ENCODE results near the gene TIPRL.

Gene TIPRL

DNA sequence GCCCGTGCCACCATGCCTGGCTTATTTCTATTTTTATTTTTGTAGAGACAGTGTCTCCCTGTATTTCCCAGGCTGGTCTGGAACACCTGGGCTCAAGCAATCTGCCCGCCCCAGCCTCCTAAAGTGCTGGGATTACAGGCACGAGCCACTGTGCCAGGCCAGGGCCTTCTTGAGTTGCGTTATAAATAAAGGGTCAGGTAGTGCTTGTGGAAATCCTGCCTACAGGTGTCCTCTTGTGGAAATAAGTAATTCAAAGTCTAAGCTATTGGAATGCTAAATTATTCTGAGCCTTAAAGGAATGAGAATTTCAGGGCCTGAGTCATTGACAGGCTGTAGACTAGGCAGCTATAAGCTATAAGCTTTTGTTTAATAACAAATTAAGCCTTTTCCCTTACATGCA lies 38.9 kb downstream of the TIPRL start:
- no peak for DNase-seq

GRCh38 chr1:168218658-168219057 lies 39.9 kb downstream of the TIPRL start:
- DNase-seq: no peak

- DNase-seq: no peak
Observed at GRCh38 chr1:168220470-168220871, 41.7 kb downstream of the TIPRL start.

- DNase-seq: no peak
Observed at GRCh38 chr1:168221275-168221674, 42.5 kb downstream of the TIPRL start.

GRCh38 chr1:168223261-168223660 lies 44.5 kb downstream of the TIPRL start:
- DNase-seq: no peak

GRCh38 chr1:168223681-168224540 lies 45.1 kb downstream of the TIPRL start:
- DNase-seq: no peak

DNA sequence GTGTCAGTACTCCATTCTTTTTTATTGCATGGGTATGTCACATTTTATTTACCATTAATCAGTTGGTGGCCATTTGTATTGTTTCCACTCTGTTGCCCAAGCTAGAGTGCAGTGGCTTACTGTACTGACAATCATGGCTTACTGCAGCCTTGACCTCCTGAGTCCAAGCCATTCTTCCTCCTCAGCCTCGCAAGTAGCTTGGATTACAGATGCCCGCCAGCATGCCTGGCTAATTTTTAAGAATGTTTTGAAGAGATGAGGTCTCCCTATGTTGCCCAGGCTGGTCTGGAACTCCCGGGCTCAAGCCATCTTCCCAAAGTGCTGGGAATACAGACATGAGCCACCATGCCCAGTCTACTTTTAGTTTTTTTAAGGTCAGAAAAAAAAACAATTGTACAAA lies 46.2 kb downstream of the TIPRL start:
- DNase-seq: no peak

DNA sequence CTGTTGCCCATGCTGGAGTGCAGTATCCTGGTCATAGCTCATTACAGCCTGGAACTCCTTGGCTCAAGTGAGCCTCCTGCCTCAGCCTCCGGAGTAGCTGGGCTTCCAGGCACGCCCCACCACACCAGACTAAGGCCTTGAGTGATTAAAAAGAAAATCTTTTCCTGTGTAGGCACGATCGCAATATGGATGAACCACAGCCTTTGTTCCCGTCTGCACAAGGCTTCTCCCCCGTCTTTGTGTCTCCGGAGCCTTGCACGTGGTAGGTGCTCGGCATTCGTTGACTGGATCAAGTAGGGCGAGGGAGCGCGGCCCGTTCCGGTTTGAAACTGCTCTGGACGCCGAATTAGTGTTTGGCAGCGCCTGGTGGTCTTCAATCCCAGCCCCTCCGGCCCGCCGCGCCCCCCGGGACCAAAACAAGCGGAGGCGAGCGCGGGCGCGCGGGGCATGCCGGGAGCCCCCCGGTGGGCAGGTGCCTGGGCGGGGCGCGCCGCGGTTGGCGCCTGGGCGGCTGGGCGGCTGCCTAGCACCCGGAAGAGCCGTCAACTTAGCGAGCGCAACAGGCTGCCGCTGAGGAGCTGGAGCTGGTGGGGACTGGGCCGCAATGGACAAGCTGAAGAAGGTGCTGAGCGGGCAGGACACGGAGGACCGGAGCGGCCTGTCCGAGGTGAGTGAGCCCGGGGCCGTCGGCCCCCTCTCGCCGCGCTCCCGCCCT lies 46.9 kb downstream of the TIPRL start, which contains the start of gene SFT2D2:
Gene SFT2D2 (plus strand): TSS at position 529 of the 715 bp plus-strand sequence. CDS start 76 bp downstream, at position 605.
- peak; percentile 78 for DNase-seq

GRCh38 chr1:168227620-168228019 lies 48.9 kb downstream of the TIPRL start:
- no peak for DNase-seq

DNA sequence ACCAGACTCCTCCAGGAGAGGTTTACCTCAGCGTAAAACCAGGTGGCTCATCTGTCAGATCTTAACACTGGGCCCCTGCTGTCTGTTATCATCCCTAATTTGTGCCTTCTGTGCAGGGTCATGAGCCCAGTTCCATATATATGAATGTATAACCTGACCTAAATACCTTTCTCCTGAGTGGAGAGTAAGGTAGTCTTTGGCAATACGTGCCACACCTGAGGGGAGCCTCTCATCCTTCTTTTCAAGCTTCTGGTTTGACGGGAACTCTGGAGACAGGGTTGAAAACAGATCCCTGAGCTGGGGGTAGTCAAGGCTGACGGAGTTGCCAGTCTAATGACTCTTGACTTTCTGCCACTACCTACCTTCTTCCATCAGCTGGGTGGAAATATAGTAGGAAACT lies 51.1 kb downstream of the TIPRL start:
- no peak for DNase-seq

- DNase-seq: no peak
Observed at GRCh38 chr1:168230709-168231108, 51.9 kb downstream of the TIPRL start.

GRCh38 chr1:168234846-168235547 lies 56.2 kb downstream of the TIPRL start:
- peak; percentile 22 for DNase-seq

GRCh38 chr1:168235548-168235885 lies 56.8 kb downstream of the TIPRL start:
- no peak for DNase-seq

GRCh38 chr1:168235937-168236336 lies 57.2 kb downstream of the TIPRL start:
- DNase-seq: no peak

DNA sequence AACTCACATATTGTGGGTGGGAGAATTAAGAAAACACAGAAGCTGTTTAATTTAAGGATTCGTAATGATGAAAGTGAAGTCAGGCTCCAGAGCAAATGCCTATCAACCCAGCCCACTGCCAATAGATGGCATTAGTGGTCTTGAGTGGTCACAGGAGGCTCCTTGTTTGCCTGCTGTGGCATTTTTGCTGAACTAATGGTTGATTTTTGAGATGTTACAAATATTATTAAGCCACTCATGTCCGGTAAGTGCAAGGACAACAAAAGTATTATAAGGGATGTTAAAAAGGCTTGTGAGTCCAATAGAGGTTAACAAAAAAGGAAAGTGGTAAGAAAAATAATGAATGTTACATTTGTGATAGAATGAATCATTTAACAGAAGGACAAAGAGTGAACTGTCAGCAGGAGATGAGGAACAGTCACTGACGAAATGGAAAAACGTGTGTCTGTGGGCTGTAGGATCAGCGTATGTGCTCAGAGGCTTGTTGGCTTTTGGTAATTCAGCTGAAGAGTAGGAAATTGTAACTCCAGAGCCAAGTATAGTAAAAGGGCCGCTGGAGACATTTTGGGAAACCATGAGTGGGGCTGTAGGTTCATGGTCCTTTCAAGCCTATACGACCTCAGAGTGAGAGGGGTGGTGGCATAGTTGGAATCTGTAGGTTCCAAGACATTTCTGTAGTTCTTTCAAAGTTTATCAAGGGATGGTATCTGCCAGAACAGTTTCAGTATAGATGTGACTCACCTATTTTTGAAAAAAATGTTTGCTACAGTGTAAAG lies 58.3 kb downstream of the TIPRL start:
- DNase-seq: no peak

GRCh38 chr1:168243198-168243597 lies 64.4 kb downstream of the TIPRL start:
- no peak for DNase-seq

GRCh38 chr1:168243636-168244212 lies 65.0 kb downstream of the TIPRL start:
- no peak for DNase-seq

DNA sequence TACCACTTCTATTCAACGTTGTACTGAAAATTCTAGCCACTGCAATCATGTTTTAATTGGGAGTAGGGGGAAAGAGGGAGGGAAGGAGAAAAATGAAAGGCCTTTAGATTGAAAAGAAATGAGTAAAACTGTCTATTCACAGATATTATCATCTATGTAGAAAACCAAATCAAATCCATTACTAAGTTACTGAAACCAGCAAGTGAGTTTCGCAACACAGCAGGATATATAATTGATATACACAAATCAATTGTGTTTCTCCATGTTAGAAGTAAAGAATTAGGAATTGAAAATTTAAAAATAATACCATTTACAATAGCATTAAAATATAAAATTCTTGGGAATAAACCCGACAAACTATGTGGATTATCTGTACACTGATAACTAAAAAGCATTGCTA lies 66.3 kb downstream of the TIPRL start:
- no peak for DNase-seq

DNA sequence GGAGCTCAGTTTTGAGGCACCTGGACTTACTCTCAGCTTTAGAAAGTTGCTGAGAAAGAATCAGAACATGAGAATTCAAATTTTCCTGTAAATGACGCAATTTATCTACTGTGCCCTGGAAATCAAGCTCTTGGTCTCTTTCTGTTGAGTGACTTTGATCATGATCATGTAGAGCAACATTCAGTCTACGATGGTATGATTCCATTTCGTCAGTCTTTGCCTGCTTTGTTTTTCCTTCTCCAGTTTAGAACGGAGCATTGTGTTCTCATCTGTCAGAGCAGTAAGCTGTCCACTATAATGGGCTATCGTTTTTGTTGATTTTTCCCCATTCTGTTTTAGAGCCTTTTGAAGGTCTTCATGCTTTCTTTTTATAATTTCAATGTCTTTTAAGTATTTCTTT lies 67.7 kb downstream of the TIPRL start:
- no peak for DNase-seq
